Duodenal mucosa (tissue), 2 donors: Measurements from ENCODE around the gene SIK3.

Experiments
- H3K27ac ChIP-seq: one replicate; pipeline ENCODE4 v1.7.0; 2013; ENCODE audit warnings: low read depth, low read length
- H3K27me3 ChIP-seq, 2 donors: one replicate each; pipeline ENCODE4 v1.7.0; 2013; ENCODE audit warnings: low read length in 2 of 2, control low read depth in 1 of 2; ENCODE audit not compliant: insufficient read depth in 2 of 2, control insufficient read depth in 1 of 2
- H3K36me3 ChIP-seq, 2 donors: one replicate each; pipeline ENCODE4 v1.7.0; 2013; ENCODE audit warnings: low read length in 2 of 2, control low read depth in 1 of 2; ENCODE audit not compliant: insufficient read depth in 2 of 2, control insufficient read depth in 1 of 2
- H3K4me1 ChIP-seq, 2 donors: one replicate each; pipeline ENCODE4 v1.7.0; 2013; ENCODE audit warnings: low read length in 2 of 2, control low read depth in 1 of 2; ENCODE audit not compliant: insufficient read depth in 2 of 2, control insufficient read depth in 1 of 2
- H3K4me3 ChIP-seq, 2 donors: one replicate each; pipeline ENCODE4 v1.7.0; 2013; ENCODE audit warnings: low read length in 2 of 2, low read depth in 1 of 2
- H3K9ac ChIP-seq, 2 donors: one replicate each; pipeline ENCODE4 v1.7.0; 2013; ENCODE audit warnings: low read length in 2 of 2, low read depth in 1 of 2
- H3K9me3 ChIP-seq, 2 donors: one replicate each; pipeline ENCODE4 v1.7.0; 2013; ENCODE audit warnings: low read length in 2 of 2, control low read depth in 1 of 2; ENCODE audit not compliant: control insufficient read depth in 1 of 2

The SIK3 gene

DNA sequence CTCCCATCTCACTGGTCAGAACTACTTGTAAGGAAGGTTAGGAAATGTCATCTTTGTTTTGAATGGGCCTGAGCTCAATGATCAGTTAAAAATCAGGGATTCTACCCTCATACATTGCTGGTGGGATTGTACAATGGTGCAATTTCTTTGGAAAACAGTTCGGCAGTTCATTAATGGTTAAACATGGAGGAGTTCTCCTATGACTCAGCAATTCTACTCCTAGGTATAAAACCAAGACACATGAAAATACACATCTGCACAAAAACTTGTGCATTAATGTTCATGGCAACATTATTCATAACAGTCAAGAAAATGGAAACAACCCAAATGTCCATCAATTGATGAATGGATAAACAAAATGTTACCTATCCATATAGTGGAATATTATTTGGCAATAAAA lies 301.7 kb downstream of the SIK3 start:
- H3K36me3 ChIP-seq: no peaks in the 10 kb centered on the region
- no peaks in the 10 kb centered on the region for H3K27me3 ChIP-seq
- H3K4me1 ChIP-seq: peaks cover 4 to 7% of the 10 kb centered on the region in 2 donors
- no peak overlapping the region for H3K27ac ChIP-seq
- H3K9me3 ChIP-seq: no peaks in the 10 kb centered on the region
- H3K4me3 ChIP-seq: no peak overlapping the region
- no peak overlapping the region for H3K9ac ChIP-seq

DNA sequence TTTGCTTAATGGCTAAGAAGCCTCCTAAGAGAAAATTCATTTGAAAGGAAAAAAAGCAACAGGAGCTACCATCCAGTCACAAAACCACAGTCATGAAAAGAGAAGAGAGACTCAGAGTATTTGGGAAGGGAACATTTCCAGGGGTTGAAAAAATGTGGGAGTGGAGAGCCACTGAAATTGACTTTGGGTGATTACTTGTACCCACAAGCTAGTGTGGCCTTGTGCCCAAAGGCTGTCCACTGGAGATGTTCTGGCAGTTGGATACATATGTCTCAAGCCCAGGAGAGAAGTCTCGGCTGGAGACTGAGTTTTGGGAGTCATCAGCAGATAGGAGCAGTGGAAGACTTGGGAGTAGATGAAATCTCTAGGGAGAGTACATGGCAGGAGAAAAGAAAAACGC lies 303.4 kb downstream of the SIK3 start:
- no peak overlapping the region for H3K9ac ChIP-seq
- H3K4me1 ChIP-seq: peaks cover 10 to 14% of the 10 kb centered on the region in 2 donors
- no peak overlapping the region for H3K27ac ChIP-seq
- no peak overlapping the region for H3K4me3 ChIP-seq
- no peaks in the 10 kb centered on the region for H3K36me3 ChIP-seq
- no peaks in the 10 kb centered on the region for H3K9me3 ChIP-seq
- H3K27me3 ChIP-seq: no peaks in the 10 kb centered on the region

DNA sequence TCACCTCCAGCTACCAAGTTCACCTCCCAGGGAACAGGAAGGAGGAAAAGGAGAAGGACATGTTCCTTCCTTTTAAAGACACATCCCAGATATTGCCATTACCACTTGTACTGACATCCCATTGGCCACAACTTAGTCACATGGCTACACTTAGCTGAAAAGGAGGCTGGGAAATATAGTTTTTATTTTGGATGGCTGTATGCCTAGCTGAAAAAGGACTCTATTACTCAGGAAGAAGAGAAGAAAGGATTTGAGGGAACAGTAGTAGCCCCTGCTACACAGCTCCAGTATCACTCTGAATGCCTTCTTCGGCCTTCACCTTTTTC lies 304.5 kb downstream of the SIK3 start:
- no peak overlapping the region for H3K27ac ChIP-seq
- no peak overlapping the region for H3K4me3 ChIP-seq
- H3K9ac ChIP-seq: no peak overlapping the region
- no peaks in the 10 kb centered on the region for H3K9me3 ChIP-seq
- peaks cover 11 to 16% of the 10 kb centered on the region in 2 donors for H3K4me1 ChIP-seq
- no peaks in the 10 kb centered on the region for H3K36me3 ChIP-seq
- H3K27me3 ChIP-seq: no peaks in the 10 kb centered on the region
